ENCODE measurements around the gene GCSH. TPM values are rescaled to one million over a fixed set of nuclear protein-coding genes. Genes with fewer than 3 reads are reported as not detected.

GCSH gene
- 12.1 and 18.4 TPM in 2 replicates for total RNA-seq

GRCh38 chr16:81095953-81096714 lies at the start of gene GCSH:
GCSH (minus strand) TSS chr16:81096395; CDS start chr16:81096278, 117 bp downstream.

GRCh38 chr16:81077076-81077940 lies 18.9 kb downstream of the GCSH start, which contains the start of gene C16orf46:
C16orf46 (minus strand) TSS chr16:81077238; CDS start chr16:81063955, 13,283 bp downstream.

GRCh38 chr16:81035398-81035974 lies 60.7 kb downstream of the GCSH start, which contains the start of gene ATMIN:
ATMIN (plus strand) TSS chr16:81035842; CDS start chr16:81035871, 29 bp downstream.

Other genes with a start within 250 kb of the GCSH start
- 33.5 and 76.1 TPM in 2 replicates for gene CMC2, start 89.5 kb downstream of the GCSH start, total RNA-seq
- gene CENPN, start 89.2 kb downstream of the GCSH start, total RNA-seq = 15.8 and 64.0 TPM in 2 replicates
- 41.4 and 47.4 TPM in 2 replicates for gene ATMIN, start 60.6 kb downstream of the GCSH start, total RNA-seq
- 0.85 TPM in 1 of 2 replicates, not detected in the other for gene C16orf46, start 19.2 kb downstream of the GCSH start, total RNA-seq
- gene BCO1, start 142.3 kb upstream of the GCSH start, total RNA-seq = not detected in 2 replicates
- gene GAN, start 218.6 kb upstream of the GCSH start, total RNA-seq = 7.5 and 8.5 TPM in 2 replicates

All from regular cardiac myocyte (primary cell).